ENCODE data around the gene OR51B2. TPM values are rescaled to one million over a fixed set of nuclear protein-coding genes. Genes with fewer than 3 reads are reported as not detected.
"Not testable (repeated sequence)": the region's sequence is repeated elsewhere in the genome, so short reads cannot be mapped to it uniquely, and the experiment has no call there.

OR51B2 gene
- total RNA-seq, 4 donors from 2014 or later = not detected

DNA sequence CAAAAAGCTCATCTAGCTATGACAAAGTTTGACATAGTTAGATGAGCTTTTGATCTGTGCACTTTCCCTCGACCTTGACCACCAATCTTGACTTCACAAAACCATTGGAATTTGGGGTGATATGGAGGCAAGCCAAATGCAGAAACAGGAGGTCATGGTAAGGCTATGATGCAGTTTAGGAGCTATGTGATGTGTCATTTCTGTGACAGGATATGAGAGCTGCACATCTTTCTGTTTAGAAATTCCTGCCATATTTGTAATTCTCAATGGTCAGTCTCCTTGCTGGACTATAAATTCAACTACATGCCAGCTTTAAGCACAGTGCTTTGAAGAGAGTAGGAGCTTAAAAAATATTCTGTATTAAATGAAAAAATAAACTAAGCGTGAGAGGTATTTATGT is 40.1 kb upstream of the OR51B2 start:
- H3K27me3 ChIP-seq = no peaks in the 10 kb centered on the region
- DNase-seq = no peak
- H3K4me1 ChIP-seq = no peaks in the 10 kb centered on the region
- H3K27ac ChIP-seq = no peak overlapping the region
- TF ChIP-seq POLR2A (IDR thresholded peaks at IDR 0.05) = no peak
- intact Hi-C loops (cut with DNase I) = no loop called here
- no peak overlapping the region for H3K4me3 ChIP-seq
- H3K36me3 ChIP-seq = no peaks in the 10 kb centered on the region
- 46 to 48% methylated on average over 2 of the region's 2 CpGs for WGBS, 2 donors
- no peaks in the 10 kb centered on the region for H3K9me3 ChIP-seq

DNA sequence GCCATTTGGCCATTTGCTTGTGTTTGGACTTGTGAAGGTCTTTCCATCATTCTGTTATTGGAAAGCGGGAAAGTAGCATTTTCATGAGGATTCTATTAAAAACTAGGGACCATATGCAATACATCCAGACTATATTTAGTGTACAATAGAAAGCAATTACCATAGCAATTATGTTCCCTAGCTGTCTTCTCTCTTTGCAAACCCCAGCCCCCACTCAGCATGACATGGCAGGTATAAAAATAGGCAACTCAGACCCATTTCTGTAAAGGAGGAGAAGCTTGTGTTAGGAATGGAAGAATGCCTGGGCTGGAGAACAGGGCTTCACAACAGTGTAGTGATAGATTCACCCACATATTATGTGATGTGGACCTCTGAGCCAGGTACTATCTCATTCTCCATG is 39.6 kb upstream of the OR51B2 start:
- TF ChIP-seq POLR2A (IDR thresholded peaks at IDR 0.05) (no peak), CTCF (IDR thresholded peaks at IDR 0.05) (no peak)
- no peaks in the 10 kb centered on the region for H3K27me3 ChIP-seq
- WGBS, 2 donors = 74 to 80% methylated on average over 1 of the region's 1 CpG
- no peaks in the 10 kb centered on the region for H3K4me1 ChIP-seq
- DNase-seq = no peak
- no peaks in the 10 kb centered on the region for H3K36me3 ChIP-seq
- no peak overlapping the region for H3K27ac ChIP-seq
- H3K4me3 ChIP-seq = no peak overlapping the region
- H3K9me3 ChIP-seq = no peaks in the 10 kb centered on the region
- intact Hi-C loops (cut with DNase I) = no loop called here

DNA sequence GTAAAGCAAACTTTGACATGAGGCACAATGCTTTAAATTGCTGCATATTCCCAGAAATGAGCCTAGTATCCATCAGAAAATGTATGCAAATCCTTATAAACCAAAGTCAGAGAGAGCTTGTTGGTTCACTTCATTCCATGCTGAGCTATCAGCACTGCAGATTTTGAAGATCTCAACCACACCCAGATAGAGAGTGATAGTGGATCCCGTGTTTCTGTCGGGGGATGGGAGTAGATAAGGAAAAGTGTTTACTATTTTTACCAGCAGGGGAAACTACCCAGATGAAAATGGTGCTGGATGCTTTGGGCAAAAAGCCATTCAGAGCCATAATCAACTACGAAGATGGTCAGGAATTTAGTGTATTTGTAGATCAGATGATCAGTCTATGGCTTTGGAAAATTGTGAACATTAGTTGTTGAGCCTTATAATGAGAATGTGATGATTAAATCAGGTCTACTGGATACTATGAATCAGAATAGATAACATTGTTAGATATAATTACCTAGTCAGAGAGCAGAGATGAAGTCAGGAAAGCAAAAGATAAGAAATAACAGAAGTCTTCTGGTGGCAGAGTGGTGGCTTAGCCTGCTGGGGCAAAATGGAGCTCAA is 38.0 kb upstream of the OR51B2 start:
- Histone ChIP-seq H3K27me3 (no peaks in the 10 kb centered on the region), H3K4me3 (no peak overlapping the region), H3K27ac (no peak overlapping the region), H3K9me3 (no peaks in the 10 kb centered on the region), H3K36me3 (no peaks in the 10 kb centered on the region), H3K4me1 (no peaks in the 10 kb centered on the region)
- DNase-seq = no peak
- intact Hi-C loops (cut with DNase I) = no loop called here
- 50 to 67% methylated on average over 3 of the region's 3 CpGs for WGBS, 2 donors
- TF ChIP-seq POLR2A (IDR thresholded peaks at IDR 0.05) (no peak), CTCF (IDR thresholded peaks at IDR 0.05) (no peak)

GRCh38 chr11:5356031-5356430 is 31.9 kb upstream of the OR51B2 start:
- H3K4me3 ChIP-seq; H3K9me3 ChIP-seq; H3K4me1 ChIP-seq; H3K27ac ChIP-seq; intact Hi-C loops (cut with DNase I); H3K36me3 ChIP-seq; DNase-seq; H3K27me3 ChIP-seq: not testable (repeated sequence)
- WGBS, 2 donors = 83% methylated on average over 5 of the region's 5 CpGs

DNA sequence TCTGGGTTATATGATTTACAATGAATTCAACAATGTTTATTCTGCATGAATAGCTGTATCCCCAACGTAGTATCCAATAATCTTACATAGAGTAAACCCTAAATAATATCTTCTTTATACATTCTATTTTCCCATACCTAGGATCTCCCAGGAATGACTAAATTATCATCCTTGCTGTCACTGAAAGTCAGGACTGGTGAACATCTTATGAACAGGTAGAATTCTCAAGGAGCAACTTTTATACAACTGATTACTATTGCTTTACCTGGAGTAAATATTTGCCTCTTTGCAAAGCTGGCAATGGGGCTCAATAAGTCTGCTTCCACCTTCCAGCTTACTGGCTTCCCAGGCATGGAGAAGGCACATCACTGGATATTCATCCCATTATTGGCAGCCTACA is 27.1 kb upstream of the OR51B2 start, which contains the start of gene OR51B6:
OR51B6 (plus strand) TSS at position 301 of the 400 bp plus-strand sequence; CDS start at position 301, 0 bp downstream.
- intact Hi-C loops (cut with DNase I) = no loop called here
- Histone ChIP-seq H3K4me1 (no peaks in the 10 kb centered on the region), H3K27me3 (no peaks in the 10 kb centered on the region), H3K36me3 (no peaks in the 10 kb centered on the region), H3K27ac (no peak within 1 kb of the TSS), H3K9me3 (no peaks in the 10 kb centered on the region), H3K4me3 (no peak within 1 kb of the TSS)
- 29% methylated on average over 1 of the region's 1 CpG for WGBS, 2 donors
- no peak for DNase-seq
- TF ChIP-seq POLR2A (IDR thresholded peaks at IDR 0.05) = no peak
- no peak for TF ChIP-seq CTCF (IDR thresholded peaks at IDR 0.05)

DNA sequence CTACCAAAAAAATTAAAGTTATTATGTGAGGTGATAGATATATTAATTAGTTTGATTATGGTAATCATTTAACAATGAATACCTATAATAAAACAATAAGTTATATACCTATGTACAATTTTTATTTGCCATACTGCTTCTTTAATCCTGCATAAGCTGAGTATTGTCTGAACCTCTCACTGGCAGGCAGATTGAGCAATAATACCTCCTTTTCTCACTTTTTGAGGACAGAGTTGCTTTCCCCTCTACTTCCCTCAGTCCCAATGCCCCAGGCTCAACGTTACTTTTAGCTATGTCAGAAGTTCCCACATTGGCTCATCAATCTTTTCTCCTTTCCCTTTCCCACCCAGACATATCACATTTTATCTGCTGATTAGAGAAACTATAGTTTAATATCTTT is 25.5 kb upstream of the OR51B2 start:
- WGBS, 2 donors = 29 to 30% methylated on average over 1 of the region's 1 CpG
- Histone ChIP-seq H3K27ac (no peak overlapping the region), H3K27me3 (no peaks in the 10 kb centered on the region), H3K4me1 (no peaks in the 10 kb centered on the region), H3K36me3 (no peaks in the 10 kb centered on the region), H3K9me3 (no peaks in the 10 kb centered on the region), H3K4me3 (no peak overlapping the region)
- TF ChIP-seq CTCF (IDR thresholded peaks at IDR 0.05) = no peak
- TF ChIP-seq POLR2A (IDR thresholded peaks at IDR 0.05) = no peak
- intact Hi-C loops (cut with DNase I) = no loop called here
- no peak for DNase-seq

Data from esophagus squamous epithelium (tissue), 5 donors.